Mucosa of descending colon (tissue), 3 donors: ENCODE measurements around the gene TASP1. TPM values are rescaled to one million over a fixed set of nuclear protein-coding genes. Genes with fewer than 3 reads are reported as not detected.
A peak's percentile ranks its signal among the peaks of the same experiment; 100 is the strongest.

ENCODE experiments used
- ATAC-seq: fragments of 200-7000 bp; cut with Tn5 transposase; one replicate; pipeline ENCODE4 v1.9.1; 2020; ENCODE audit warnings: mild to moderate bottlenecking, moderate library complexity
- DNase-seq, 3 donors: peaks; one replicate each; pipeline ENCODE4 v3.0.0-alpha.2; 2020
- H3K36me3 ChIP-seq: fragments of 200-600 bp; one replicate; pipeline ENCODE4 v1.8.0; 2021; ENCODE audit warnings: low read depth, mild to moderate bottlenecking
- H3K4me1 ChIP-seq: fragments of 200-600 bp; one replicate; pipeline ENCODE4 v1.8.0; 2021; ENCODE audit warnings: low read depth, mild to moderate bottlenecking
- H3K4me3 ChIP-seq: fragments of 200-600 bp; one replicate; pipeline ENCODE4 v1.8.0; 2021; ENCODE audit warnings: mild to moderate bottlenecking
- H3K9me3 ChIP-seq: fragments of 200-600 bp; one replicate; pipeline ENCODE4 v1.8.0; 2021; ENCODE audit warnings: mild to moderate bottlenecking
- intact Hi-C, 2 donors: fragments of 100-400 bp; cut with DNase I in 1 of 2; cut with micrococcal nuclease in 1 of 2; formaldehyde crosslinking; loops; one replicate each; pipeline versions ENCODE4 v1.11.0 to v1.11.1; 2022; cut with DNase I, micrococcal nuclease
- total RNA-seq, 3 donors: library from RNA; stranded (reverse); fragmentation: NEBNext Ultra II Directional in 2 of 3; extraction: Animal tissue kit (Norgen Biotek cat#: 25700) in 2 of 3; gene quantifications; one replicate each; pipeline versions ENCODE4 v1.2.1 to v1.2.4, GENCODE V29; 2021 to 2023
- TF ChIP-seq, protein P1 (sequence below): fragments of 200-600 bp; IDR thresholded peaks from one replicate; pipeline ENCODE4 v1.8.0; 2022; ENCODE audit warnings: antibody characterized with exemption, mild to moderate bottlenecking
- donor health status: DM: no; HTN: no; CAD: no; lungs with moderate emphysema.
- donor health status: DM: no; HTN: no; CAD: no.
- donor health status: DM: no; HTN: yes; CAD: no.

Gene TASP1
- total RNA-seq, 3 donors from 2014 or later, result 13.3 to 15.0 (median 13.8) TPM

DNA sequence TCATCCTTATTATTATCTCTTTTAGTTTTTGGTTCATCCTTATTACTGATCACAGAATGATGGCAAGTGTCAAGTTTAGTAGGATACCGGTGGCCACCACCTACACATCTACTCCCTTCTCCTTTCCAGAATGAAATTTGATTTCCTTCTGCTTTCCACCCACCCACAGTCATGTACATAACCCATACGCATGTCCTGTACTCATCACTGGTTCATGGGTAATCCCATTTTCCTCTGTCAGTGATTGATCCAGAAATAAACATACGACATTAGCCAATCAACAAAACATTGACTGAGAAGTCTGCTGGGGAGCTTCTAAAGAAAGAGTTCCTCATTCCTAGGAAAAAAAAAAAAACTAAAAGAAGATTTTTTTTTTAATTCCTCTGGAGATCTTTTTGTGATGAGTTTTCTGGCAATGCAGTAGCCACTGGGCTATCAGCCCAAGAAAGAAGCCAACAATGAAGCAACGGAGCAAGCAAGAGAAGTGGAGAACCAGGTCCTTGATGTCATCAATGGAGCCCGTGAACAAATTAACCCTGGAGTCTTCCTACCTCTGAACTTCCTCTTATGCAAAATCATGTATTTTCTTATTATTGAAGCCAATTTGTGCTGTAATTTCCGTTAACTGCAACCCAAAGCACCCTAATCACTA is 127.8 kb downstream of the TASP1 start:
- ATAC-seq (no peak), DNase-seq (peak in 1 of 3 donors; percentile 7)
- TF ChIP-seq, protein P1, sequence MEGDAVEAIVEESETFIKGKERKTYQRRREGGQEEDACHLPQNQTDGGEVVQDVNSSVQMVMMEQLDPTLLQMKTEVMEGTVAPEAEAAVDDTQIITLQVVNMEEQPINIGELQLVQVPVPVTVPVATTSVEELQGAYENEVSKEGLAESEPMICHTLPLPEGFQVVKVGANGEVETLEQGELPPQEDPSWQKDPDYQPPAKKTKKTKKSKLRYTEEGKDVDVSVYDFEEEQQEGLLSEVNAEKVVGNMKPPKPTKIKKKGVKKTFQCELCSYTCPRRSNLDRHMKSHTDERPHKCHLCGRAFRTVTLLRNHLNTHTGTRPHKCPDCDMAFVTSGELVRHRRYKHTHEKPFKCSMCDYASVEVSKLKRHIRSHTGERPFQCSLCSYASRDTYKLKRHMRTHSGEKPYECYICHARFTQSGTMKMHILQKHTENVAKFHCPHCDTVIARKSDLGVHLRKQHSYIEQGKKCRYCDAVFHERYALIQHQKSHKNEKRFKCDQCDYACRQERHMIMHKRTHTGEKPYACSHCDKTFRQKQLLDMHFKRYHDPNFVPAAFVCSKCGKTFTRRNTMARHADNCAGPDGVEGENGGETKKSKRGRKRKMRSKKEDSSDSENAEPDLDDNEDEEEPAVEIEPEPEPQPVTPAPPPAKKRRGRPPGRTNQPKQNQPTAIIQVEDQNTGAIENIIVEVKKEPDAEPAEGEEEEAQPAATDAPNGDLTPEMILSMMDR, result no peak
- Histone ChIP-seq H3K9me3 (peaks cover 2% of the 10 kb centered on the region), H3K4me3 (no peak overlapping the region), H3K36me3 (no peaks in the 10 kb centered on the region), H3K4me1 (no peaks in the 10 kb centered on the region)
- intact Hi-C loops, result no loop called here

DNA sequence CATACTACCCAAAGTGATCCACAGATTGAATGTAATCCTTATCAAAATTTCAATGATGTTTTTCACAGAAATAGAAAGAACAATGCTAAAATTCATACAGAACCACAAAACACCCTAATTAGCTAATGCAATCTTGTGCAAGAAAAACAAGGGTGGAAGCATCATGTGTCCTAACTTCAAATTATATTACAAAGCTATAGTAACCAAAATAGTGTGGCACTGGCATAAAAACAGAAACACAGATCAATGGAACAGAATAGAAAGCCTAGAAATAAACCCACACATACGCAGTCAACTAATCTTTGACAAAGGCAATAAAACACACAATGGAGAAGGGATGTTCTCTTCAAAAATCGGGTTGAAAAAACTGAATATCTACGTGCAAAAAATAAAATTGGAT is 131.1 kb downstream of the TASP1 start:
- H3K36me3 ChIP-seq, result no peaks in the 10 kb centered on the region
- intact Hi-C loops, result no loop called here
- TF ChIP-seq, protein P1, result no peak
- no peak overlapping the region for H3K4me3 ChIP-seq
- no peaks in the 10 kb centered on the region for H3K4me1 ChIP-seq
- peaks cover 14% of the 10 kb centered on the region for H3K9me3 ChIP-seq
- DNase-seq (no peak), ATAC-seq (no peak)

DNA sequence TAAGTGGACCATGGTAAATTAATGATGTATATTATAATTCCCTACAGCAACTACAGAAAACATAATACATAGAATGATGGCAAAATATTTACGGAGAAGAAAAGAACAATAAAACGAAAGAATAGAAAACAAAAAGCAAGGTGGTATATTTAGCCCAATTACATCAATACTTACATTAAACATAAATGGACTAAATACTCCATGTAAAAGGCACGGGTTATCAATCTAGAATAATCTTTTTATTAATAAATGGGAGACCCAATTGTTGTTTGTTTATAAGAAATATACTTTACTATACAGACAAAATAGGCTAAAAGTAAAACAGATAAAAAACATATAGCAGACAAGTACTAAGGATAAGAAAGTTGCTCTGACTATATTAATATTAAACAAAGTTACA is 137.2 kb downstream of the TASP1 start:
- ATAC-seq (no peak), DNase-seq (no peak)
- Histone ChIP-seq H3K9me3 (peaks cover 34% of the 10 kb centered on the region), H3K36me3 (no peaks in the 10 kb centered on the region), H3K4me3 (no peak overlapping the region), H3K4me1 (no peaks in the 10 kb centered on the region)
- TF ChIP-seq, protein P1, result no peak
- intact Hi-C loops, result no loop called here

DNA sequence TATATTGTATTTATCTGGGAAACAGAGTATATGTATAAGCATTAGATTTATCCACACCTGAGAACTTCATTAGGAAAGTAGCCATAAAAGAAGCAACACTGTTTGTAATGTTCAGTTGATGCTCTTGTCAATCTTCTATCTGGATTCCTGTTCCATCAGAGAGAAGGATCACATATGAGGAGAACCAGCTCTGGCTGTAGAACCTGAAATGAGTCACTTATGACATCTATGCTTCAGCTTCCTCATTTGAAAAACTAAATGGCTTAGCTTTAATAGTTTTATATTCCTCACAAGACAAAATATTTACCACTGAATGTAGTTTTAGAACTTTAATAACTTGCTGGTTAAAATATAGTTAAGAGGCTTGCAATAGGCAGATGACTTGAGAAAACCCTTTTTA is 144.7 kb downstream of the TASP1 start:
- no peaks in the 10 kb centered on the region for H3K36me3 ChIP-seq
- TF ChIP-seq, protein P1, result no peak
- H3K9me3 ChIP-seq, result no peaks in the 10 kb centered on the region
- ATAC-seq (peak; percentile 58), DNase-seq (no peak)
- H3K4me3 ChIP-seq, result no peak overlapping the region
- intact Hi-C loops, result no loop called here
- H3K4me1 ChIP-seq, result peaks cover 9% of the 10 kb centered on the region

DNA sequence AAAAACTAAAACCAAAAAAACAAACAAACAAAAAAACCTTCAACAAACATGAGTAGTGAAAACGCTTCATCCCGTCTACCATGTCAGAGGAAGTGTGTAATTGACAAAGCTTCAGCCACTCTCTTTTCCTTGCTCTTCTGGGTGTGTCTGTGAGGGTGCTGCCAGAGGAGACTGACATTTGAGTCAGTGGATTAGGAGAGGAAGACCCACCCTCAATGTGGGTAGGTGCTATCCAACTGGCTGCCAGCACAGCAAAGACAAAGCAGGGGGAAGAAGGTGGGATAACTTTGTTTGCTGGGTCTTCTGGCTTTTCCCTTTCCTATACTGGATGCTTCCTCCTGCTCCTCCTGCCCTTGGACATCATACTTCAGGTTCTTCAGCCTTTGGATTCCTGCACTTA is 145.6 kb downstream of the TASP1 start:
- Histone ChIP-seq H3K9me3 (no peaks in the 10 kb centered on the region), H3K4me1 (peaks cover 9% of the 10 kb centered on the region), H3K4me3 (no peak overlapping the region), H3K36me3 (no peaks in the 10 kb centered on the region)
- TF ChIP-seq, protein P1, result no peak
- no peak for DNase-seq
- no peak for ATAC-seq
- intact Hi-C loops, result no loop called here
